HepG2 (cell line): ENCODE measurements around the gene CLIP2.

Source experiments
- CTCF ChIP-seq: sonication (generic); formaldehyde crosslinking; IDR thresholded peaks from 2 replicates; pipeline ENCODE4 v1.5.0; 2020; ENCODE audit warnings: mild to moderate bottlenecking, missing genetic modification reagents, moderate library complexity
- KDM5A ChIP-seq: fragments of 200-600 bp; sonication (generic); IDR thresholded peaks from 2 replicates; pipeline ENCODE4 v1.7.0; 2018; ENCODE audit warnings: antibody characterized with exemption, mild to moderate bottlenecking, low read length, borderline replicate concordance
- POLR2A ChIP-seq, 2 experiments: IDR thresholded peaks; 2 replicates each; pipeline ENCODE4 v1.6.1; 2011; ENCODE audit warnings: low read depth in 2 of 2, low read length in 2 of 2, mild to moderate bottlenecking in 1 of 2, moderate library complexity in 1 of 2; ENCODE audit not compliant: insufficient read depth in 1 of 2
- THAP11 ChIP-seq: IDR thresholded peaks from 2 replicates; pipeline ENCODE4 v1.6.1; 2016; ENCODE audit warnings: missing biosample characterization, missing genetic modification reagents
- TP53 ChIP-seq: sonication (generic); formaldehyde crosslinking; conservative IDR thresholded peaks from 2 replicates; pipeline ENCODE4 v1.4.0; 2020; ENCODE audit warnings: missing genetic modification reagents
- ZC3H4 ChIP-seq: sonication (generic); formaldehyde crosslinking; IDR thresholded peaks from 2 replicates; pipeline ENCODE4 v1.4.0; 2020; ENCODE audit warnings: missing genetic modification reagents, borderline replicate concordance
- ZMAT5 ChIP-seq: sonication (generic); formaldehyde crosslinking; IDR thresholded peaks from 2 replicates; pipeline ENCODE4 v1.5.0; 2020; ENCODE audit warnings: mild to moderate bottlenecking, low read depth, missing genetic modification reagents, borderline replicate concordance
- ZNF512B ChIP-seq: sonication (generic); formaldehyde crosslinking; IDR thresholded peaks from 2 replicates; pipeline ENCODE4 v1.5.1; 2020; ENCODE audit warnings: missing genetic modification reagents, mild to moderate bottlenecking, borderline replicate concordance

GRCh38 chr7:74286131-74286530 is 3.1 kb upstream of the CLIP2 start:
- TF ChIP-seq CTCF (CRISPR knock-in tag): no peak
- no peak for TF ChIP-seq ZC3H4 (CRISPR knock-in tag)
- TF ChIP-seq ZNF512B (CRISPR knock-in tag): no peak
- no peak for TF ChIP-seq POLR2A (IDR thresholded peaks at IDR 0.05; ENCODE audit: insufficient read depth in 1 of 2, low read depth in 2 of 2, low read length in 2 of 2)
- TF ChIP-seq ZMAT5 (CRISPR knock-in tag): no peak
- TF ChIP-seq KDM5A: no peak
- no peak for TF ChIP-seq THAP11 (CRISPR knock-in tag)
- no peak for TF ChIP-seq TP53
